Stimulated activated CD4-positive, alpha-beta T cell treated with anti-CD3 and anti-CD28 coated beads, Interleukin-1b, Interleukin-23, amount 100 ng/mL, for 1 hour (primary cell): ENCODE data around the gene GDAP2.
"Not testable (repeated sequence)": the region's sequence is repeated elsewhere in the genome, so short reads cannot be mapped to it uniquely, and the experiment has no call there.

Source experiments
- DNase-seq, 2 donors: peaks; one replicate each; pipeline ENCODE4 v3.0.0-alpha.2; 2020; ENCODE audit warnings: low read depth in 2 of 2

The GDAP2 gene, protein sequence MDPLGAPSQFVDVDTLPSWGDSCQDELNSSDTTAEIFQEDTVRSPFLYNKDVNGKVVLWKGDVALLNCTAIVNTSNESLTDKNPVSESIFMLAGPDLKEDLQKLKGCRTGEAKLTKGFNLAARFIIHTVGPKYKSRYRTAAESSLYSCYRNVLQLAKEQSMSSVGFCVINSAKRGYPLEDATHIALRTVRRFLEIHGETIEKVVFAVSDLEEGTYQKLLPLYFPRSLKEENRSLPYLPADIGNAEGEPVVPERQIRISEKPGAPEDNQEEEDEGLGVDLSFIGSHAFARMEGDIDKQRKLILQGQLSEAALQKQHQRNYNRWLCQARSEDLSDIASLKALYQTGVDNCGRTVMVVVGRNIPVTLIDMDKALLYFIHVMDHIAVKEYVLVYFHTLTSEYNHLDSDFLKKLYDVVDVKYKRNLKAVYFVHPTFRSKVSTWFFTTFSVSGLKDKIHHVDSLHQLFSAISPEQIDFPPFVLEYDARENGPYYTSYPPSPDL

DNA sequence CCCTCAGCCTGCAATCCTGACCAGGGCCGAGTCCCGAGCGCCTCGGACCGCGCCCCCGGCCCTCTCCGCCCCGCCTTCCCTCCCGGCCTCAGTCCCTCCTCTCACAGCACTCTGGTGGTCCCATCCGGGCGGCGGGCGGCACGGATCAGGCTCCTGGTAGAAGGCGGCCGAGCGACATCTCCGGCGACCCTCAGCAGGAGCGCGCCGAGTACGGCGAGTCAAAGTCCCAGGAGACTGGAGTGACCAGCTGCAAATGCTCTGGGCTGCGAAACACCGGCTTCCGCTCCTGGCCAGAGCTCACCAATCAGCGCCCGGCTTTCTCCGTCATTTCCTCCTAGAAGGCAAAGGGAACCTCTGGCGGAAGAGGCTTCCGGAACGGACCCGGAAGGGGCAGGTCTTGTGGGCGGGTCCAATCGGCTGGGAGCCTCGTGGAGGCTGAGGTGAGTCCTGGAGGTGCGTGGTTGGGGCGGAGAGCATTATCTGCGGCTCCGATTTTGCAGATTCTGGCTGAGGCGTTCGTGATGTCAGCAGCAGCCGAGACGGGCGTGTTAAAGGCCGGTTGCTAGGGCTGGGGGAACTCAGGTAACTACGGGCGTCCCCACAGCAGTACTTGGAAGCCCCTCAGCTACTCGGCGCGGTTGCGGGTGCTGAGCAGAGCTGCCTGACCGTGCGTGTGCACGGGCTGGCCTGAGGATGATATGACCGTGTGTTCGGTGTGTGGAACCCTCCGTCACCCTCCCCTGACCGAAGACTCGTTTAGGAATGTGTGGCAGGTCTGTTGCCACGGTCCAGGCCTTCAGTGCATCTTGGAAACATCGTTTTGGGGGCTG is at the start of gene GDAP2, which contains the start of gene WDR3:
GDAP2 (minus strand) TSS at position 279 of the 830 bp plus-strand sequence. CDS start 9,264 bp downstream, outside the sequence.
WDR3 (plus strand) TSS at position 397 of the 830 bp plus-strand sequence. CDS start 3,581 bp downstream, outside the sequence.
- peak; percentile 78 to 88 for DNase-seq

DNA sequence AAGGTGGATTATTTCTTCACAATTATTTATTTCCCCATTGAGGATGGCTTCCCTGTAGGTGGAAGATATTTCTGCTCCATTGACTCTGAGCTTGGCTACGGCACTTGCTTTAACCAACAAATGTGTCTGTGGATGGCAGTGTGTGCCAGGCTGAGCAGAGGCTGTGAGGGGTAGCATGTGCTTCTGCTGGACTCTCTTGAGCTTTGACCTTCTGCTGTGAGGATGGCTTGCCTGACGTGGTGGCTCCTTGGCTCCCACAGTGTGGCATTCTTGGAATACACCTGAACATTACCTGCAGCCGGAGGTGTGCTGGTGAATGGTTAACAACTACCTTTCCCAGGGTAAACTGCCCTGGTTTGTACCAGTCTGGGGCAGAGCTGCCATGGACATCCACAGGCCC is 47.0 kb upstream of the GDAP2 start:
- DNase-seq = no peak

DNA sequence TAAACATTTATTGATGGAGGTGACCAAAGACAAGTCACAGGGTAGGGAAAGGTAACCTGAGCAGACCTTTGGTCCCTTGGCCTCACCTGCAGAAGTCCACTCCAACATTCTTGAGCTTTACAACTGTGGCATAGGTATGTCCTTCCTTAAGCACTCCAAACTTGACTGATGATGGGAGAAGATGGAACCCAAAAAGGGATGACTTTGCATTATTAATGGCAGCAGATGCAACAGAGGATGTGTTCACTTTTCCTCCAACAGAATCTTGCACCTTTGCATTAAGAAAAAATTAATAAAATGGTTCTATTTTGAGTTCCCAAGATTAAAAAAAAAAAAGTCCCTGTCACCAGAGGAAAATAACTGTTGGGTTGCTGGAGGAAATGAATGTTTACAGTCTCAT is 42.4 kb upstream of the GDAP2 start:
- DNase-seq = no peak

DNA sequence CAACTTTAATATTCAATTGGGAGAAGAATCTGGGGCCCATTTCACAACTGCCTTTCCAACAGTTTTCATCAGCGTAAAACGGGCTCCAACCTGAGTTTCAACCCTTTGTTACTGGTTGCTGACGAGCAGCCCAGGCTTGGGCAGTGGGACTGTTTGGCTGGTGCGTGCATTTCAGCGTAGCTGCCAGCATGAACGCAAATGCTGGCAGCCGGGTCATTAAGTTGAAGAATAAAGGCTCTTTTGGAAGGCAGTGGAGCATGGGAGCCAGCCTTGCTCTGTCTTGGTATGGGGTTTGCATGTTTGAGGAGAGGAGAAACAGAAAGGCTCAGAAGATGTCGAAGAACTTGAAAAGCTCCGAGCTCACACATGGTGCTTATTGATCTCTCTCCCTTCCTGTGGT is 40.8 kb upstream of the GDAP2 start:
- DNase-seq = no peak

DNA sequence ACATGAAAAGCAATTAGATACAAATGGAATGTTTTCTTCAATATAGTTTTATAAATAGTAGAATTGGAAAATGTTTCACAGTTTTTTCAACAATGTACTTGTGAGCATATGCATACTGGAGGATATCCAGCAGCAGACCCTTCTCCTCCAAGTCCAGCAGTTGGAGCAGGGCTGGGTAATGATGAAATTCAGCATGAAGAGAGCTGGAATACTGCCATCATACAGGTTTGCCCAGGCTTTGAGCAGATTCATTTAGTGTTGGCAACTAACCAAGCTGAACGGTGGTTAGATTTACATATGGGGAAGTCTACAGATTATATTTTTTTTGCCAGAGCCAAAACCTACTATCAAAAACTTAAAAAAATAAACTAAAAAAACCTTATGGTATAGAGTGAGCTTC is 38.5 kb upstream of the GDAP2 start:
- no peak for DNase-seq

DNA sequence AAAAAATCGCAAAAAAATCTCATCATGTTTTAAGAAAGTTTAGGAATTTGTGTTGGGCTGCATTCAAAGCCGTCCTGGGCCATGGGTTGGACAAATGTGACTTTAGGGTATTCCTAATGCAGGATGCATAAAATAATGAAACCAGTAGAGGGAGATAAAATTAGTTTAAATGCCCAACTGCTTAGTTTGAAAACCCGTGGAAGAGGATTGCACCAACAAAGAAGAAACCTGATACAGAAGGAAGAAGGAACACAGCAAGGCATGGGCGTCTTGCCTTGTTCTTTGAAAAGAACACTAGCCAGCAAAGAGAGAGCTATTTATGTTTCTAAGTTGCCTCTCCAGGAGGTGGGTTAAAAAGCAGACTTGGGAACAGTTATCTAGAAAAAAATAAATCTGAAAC is 38.1 kb upstream of the GDAP2 start:
- DNase-seq = no peak

DNA sequence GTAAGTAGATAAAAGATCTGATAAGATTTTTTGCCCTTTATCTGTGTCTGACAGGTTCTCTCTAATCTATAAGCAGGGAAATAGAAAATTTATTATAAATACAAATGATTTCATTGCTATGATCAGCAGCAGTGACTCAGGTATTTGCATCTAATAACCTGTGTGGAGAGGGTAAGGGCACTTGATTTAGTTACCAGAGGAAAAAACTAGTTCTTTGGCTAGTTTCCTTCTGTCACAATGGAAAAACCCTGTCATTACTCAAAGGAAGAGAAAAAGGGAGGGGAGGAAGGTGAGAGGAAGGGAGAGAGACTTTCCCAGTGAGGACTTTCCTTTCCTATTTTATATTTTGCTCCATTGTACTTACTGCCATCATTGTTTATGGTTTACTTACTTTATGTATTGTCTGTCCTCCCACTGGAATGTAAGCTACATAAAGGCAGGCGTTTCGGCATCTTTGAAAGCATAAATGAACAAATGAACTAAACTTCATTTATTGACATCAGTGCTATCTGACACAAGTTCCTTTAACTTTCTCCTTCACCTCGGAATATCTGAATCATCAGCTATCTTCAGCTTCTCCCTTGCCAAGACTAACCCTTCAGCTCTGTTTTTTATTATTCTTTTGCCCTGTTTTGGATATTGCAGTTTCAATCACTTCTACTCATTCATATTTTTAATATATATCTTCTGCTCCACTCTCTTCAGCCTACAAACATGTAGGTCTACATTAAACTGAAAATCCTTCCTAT is 35.0 kb upstream of the GDAP2 start:
- no peak for DNase-seq

DNA sequence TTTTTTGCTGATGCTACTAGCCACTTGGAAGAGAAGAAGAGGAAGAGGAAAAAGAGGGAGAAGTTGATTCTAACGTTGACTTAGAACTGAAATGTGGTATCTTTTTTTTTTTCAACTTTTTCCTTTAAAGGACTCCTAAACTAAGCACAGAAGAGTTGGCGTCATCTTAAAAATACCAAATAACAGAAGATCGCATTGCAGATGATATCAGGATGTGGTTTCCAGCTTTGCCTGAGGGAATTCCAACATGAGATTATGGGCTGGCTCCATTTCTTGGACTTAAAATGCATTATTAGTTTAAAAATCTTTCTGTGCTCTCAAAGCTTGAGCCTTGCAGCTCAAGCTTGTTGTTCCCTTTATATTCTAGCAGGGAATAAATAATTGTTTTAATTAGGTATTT is 29.9 kb upstream of the GDAP2 start:
- no peak for DNase-seq

DNA sequence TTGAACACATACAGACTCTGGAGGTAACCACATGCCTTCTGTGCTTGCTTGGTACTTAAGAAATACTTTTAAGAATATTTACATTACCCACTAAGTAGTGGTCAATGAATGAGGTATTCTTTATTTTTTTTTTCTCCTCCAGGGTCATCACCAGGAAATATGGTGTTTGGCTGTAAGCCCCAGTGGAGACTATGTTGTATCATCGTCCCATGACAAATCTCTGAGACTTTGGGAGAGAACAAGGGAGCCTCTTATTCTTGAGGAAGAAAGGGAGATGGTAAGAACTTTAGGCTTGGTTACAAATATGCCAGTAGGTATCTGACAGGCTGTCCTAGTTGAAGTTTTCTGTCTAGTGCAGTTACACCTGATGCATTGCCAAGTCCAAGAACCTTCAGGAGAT is 23.0 kb upstream of the GDAP2 start:
- DNase-seq = no peak

DNA sequence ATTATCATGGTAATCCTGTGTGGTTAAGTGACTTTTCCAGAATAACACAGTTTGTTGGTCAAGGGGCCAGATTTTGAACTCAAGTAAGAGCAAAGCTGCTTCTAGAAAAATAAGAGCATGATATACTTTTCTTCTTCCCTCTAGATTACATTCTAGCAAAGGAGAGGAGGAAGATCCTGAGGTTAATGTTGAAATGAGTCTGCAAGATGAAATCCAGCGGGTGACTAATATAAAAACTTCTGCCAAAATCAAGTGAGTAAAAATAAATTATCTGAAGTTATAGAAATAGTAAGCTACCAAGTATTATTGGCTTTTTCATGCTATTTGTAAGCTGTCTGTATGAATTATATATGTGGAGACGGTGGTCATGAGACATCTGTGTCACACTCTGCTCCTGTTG is 12.9 kb upstream of the GDAP2 start:
- DNase-seq = no peak

DNA sequence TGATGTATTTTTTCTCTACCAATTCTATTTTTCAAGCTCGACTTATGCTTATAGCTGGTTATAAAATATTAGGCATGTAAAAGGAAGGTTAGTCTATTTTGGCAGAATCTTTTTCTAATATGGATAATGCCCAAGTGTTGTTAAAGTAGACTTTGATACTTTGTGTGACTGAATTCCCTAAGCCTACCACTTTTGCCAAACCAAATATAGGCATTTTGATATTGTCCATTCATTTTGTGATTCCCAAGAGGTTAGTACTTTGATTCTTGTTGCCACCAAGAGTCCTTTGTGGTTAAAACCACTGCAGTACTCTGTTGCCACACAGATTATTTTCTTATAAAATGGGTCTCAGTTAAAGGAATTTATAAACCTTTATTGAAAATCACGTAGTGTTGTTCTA is 4.3 kb upstream of the GDAP2 start:
- no peak for DNase-seq

DNA sequence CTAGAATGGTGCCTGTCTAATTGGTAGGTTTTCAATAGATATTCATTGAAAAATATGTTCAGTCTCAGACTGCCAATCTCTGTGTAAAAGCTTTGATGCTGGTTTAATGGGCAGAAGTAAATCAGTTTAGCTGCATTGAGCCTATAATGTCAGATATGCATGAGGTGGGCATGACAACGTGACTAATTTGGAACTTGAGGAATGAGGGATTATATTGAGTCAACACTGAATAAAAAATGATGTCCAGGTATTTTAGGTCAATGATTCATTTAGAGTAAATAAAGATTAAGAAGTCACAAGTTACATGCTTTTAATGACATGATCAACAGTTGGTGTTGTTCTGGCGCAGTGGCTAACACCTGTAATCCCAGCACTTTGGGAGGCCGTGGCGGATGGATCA is 3.2 kb upstream of the GDAP2 start:
- DNase-seq = no peak

DNA sequence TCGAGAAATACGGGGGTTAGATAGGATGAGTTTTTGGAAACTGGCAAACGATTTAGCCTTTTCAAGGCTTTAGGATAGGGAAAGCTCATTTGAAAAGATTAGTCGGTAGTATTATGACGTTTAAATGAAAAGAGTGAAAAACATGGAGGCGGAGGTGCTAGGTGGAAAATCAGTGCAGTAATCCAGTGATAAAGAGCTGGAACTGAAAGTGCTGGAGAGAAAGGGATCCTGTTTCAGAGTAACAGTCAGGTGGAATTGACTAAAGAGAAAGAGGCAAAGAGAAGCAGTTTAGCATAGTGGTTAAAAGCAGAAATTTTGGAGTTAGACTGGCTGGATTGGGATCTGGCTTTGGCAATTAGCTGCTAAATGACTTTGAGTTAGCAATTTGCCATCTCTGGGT is 1.1 kb upstream of the GDAP2 start:
- DNase-seq = no peak

DNA sequence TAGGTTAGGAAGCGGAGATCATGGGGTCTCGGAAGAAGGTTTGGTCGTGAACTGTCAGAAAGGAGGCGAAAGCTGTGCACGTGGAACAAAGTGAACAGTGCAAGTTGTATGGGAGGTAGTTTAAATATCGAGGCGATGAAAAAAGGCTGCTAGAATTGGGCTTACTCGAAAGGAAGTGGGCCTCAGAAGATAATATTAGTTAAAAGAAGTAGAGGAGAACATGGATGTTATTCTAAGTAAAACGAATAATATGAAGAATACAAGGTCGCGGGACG is 689 bp upstream of the GDAP2 start:
- no peak for DNase-seq

DNA sequence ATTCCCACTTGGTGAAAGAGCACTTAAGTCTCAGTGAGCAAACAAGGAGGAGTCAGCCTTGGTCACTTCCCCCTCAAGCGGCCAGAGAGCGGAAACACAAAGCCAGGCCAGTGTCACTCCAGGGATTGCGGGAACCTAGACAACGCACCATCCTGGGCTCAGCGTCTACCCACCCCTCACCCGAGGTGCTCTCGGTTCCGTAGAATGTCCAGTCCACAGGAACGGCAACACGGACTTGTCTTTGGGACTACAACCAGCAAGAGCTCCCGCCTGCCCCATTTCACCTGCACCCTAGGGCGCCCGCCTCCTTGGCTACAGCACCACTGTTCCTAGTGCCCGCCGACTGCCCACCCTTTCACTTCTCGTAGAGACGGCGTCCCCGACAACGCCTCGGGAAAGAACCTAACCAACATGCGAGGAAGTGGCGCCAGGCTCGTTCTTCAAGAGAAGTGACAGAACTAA is 509 bp downstream of the GDAP2 start:
- DNase-seq = no peak

DNA sequence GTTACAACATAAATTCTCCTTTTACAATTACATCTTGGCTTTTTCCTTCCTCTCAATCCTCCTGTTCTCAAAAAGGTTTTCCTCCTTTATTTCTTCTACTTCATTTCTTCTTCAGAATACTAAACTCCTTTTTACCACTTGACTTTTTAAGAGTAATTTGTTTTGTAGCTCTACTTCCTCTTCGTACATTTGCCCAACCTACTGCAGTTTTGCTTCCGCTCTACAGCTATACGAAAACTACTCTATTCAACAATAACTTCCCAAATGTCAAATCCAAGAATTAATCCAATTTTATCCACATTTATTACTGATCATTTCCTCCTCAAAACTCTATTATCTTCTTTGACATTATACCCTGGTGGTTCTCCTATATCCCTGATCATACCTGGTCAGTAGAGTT is 3.4 kb downstream of the GDAP2 start:
- no peak for DNase-seq

DNA sequence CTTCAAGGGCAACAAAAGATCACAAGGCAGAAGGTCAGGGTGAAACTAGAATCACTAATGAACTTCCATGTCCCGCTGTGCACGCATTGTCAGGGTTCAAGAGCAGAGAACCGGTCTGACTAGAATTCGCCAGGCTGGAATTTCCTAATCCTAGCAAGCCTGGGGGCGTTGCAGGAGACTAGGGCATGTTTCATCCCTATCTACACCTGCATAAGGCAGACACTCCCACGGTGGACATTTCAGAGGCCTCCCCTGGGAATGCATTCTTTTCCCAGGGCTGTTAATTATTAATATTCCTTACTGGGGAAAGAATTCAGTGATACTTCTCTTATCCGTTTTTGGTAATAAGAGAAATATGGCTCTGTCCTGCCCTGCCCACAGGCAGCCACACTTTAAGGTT is 6.7 kb downstream of the GDAP2 start:
- DNase-seq = not testable (repeated sequence)

DNA sequence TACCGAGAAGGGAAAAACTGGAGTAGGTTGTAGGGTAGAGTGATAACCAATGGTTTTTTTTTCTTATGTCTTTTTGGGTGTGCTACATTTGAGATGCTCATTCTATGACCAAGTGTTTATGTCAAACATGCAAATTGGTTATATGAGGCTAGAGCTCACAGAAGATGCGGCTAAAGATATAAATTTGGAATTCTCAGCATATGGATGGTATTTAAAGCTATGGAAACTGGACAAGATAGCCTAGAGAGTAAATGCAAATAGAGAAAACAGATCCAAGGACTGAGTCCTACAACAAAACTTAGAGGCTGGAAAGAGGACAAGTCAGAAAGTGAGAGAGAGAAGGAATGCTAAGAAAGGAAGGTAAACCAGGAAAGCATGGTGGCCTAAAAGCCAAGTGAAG is 7.4 kb downstream of the GDAP2 start:
- no peak for DNase-seq

DNA sequence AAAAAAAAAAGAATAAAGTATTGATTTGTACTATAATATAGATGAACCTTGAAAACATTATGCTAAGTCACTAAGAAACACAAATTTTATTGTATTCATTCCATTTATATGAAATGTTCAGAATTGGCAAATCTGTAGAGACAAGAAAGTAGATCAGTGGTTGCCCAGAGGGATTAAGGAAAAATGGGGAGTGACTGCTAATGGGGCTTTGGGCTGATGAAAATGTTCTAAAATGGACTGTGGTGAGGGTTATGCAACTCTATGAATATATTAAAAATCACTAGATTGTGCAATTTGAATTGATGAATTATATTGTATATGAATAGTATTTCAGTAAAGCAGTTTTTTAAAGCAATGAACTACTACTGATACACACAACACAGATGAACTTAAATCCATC is 10.0 kb downstream of the GDAP2 start:
- DNase-seq = no peak

DNA sequence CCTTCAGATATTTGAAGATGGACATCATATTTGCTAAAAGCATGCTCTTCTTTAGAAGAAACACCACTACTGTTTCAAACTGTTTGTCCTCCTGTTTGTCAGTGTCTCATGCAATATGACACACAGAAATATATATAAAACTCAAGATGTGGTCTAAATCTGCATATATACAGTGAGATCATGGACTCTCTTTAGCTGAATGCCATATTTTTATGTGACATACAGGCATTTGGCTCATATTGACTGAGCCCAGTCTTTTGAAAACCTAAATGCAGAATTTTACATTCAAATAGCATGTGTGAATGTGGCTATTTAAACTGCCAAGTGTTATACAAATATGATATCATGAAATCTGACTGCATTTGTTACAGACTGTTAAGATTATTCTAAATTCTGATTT is 18.4 kb downstream of the GDAP2 start:
- DNase-seq = no peak

DNA sequence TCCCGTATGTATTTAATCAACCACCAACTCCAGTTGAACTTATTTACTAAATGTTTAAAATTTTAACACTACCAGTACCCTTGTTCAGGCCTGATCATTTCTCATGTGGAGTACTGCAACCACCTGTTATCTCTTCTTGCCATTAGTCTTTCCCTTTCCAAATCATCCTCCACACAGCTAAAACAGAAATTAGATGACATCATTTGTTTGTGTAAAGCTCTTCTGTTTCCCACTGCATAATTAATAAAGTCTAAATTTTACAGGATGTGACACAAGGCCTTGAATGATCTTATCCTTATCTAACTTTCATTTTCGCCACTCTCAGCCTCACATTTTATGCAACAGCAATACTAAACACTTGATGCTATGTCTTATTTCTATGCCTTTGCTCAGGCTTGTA is 24.4 kb downstream of the GDAP2 start:
- no peak for DNase-seq

DNA sequence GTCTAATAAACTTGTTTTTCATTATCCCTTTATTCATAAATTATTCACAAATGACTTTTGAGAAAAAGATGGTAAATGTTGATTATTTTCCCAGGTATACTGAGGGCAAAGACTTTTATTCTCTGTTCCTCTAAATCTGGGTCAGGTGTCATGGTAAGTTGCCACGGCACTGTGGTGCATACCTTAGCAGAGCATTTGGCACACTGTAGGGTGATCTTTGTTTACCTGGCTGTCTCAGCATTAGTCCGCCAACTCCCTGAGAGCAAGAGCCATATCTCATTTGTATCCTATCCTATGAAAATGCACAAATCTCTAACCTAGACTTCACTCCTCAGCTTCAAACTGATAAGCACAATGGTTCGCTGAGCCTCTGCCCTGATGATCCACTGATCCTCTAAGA is 24.9 kb downstream of the GDAP2 start:
- DNase-seq = no peak
